SJCRH30 (cell line): Measurements from ENCODE around the gene CTSE. TPM values are rescaled to one million over a fixed set of nuclear protein-coding genes. Genes with fewer than 3 reads are reported as not detected.
A peak's percentile ranks its signal among the peaks of the same experiment; 100 is the strongest.

Experiments used
- DNase-seq, 2 experiments: peaks; one replicate each; pipeline ENCODE4 v3.0.0-alpha.2; 2015 to 2020
- H3K27ac ChIP-seq: fragments of 250-450 bp; sonication (Bioruptor Pico); 2 replicates; pipeline ENCODE4 v1.5.1; 2020; ENCODE audit warnings: mild to moderate bottlenecking, moderate library complexity
- H3K27me3 ChIP-seq: fragments of 250-450 bp; sonication (Bioruptor Pico); 2 replicates; pipeline ENCODE4 v1.5.1; 2020; ENCODE audit warnings: mild to moderate bottlenecking, moderate library complexity
- H3K36me3 ChIP-seq: fragments of 250-450 bp; sonication (Bioruptor Pico); 2 replicates; pipeline ENCODE4 v1.5.1; 2020; ENCODE audit warnings: mild to moderate bottlenecking, moderate library complexity
- H3K4me1 ChIP-seq: fragments of 250-450 bp; sonication (Bioruptor Pico); 2 replicates; pipeline ENCODE4 v1.5.1; 2020; ENCODE audit warnings: mild to moderate bottlenecking, moderate library complexity
- H3K4me3 ChIP-seq: fragments of 250-450 bp; sonication (Bioruptor Pico); 2 replicates; pipeline ENCODE4 v1.5.1; 2020; ENCODE audit warnings: mild to moderate bottlenecking, moderate library complexity
- H3K9me3 ChIP-seq: fragments of 250-450 bp; sonication (Bioruptor Pico); replicated peaks from 2 replicates; pipeline ENCODE4 v1.5.1; 2020; ENCODE audit warnings: mild to moderate bottlenecking, moderate library complexity
- total RNA-seq: library from RNA; depleted of rRNA; stranded (reverse); fragments of >200 nt; shearing (Covaris generic); gene quantifications from 2 replicates; pipeline ENCODE4 v1.2.3, GENCODE V29; 2014

The CTSE gene
- total RNA-seq, 1 experiment from 2014 or later: not detected

GRCh38 chr1:205980237-205980870 is 43.3 kb downstream of the CTSE start:
- no peak overlapping the region for H3K4me3 ChIP-seq
- H3K27me3 ChIP-seq: 0 out of 2 replicates have a peak, but pooled peaks cover 5% of the 10 kb centered on the region
- no peaks in the 10 kb centered on the region for H3K9me3 ChIP-seq
- H3K36me3 ChIP-seq: no peaks in the 10 kb centered on the region
- peak; percentile 63 to 70 for DNase-seq
- H3K4me1 ChIP-seq: peaks cover 18% of the 10 kb centered on the region
- H3K27ac ChIP-seq: peak overlapping the region; percentile 40

GRCh38 chr1:205979301-205979700 is 44.4 kb downstream of the CTSE start:
- no peak overlapping the region for H3K4me3 ChIP-seq
- peaks cover 18% of the 10 kb centered on the region for H3K4me1 ChIP-seq
- H3K9me3 ChIP-seq: no peaks in the 10 kb centered on the region
- no peak overlapping the region for H3K27ac ChIP-seq
- DNase-seq: no peak
- H3K27me3 ChIP-seq: no peaks in the 10 kb centered on the region
- H3K36me3 ChIP-seq: no peaks in the 10 kb centered on the region

GRCh38 chr1:205978676-205979075 is 45.0 kb downstream of the CTSE start:
- Histone ChIP-seq H3K4me1 (peaks cover 18% of the 10 kb centered on the region), H3K27me3 (no peaks in the 10 kb centered on the region), H3K27ac (no peak overlapping the region), H3K9me3 (no peaks in the 10 kb centered on the region), H3K36me3 (no peaks in the 10 kb centered on the region), H3K4me3 (no peak overlapping the region)
- no peak for DNase-seq

GRCh38 chr1:205977402-205978014 is 46.2 kb downstream of the CTSE start:
- H3K36me3 ChIP-seq: no peaks in the 10 kb centered on the region
- no peaks in the 10 kb centered on the region for H3K27me3 ChIP-seq
- H3K9me3 ChIP-seq: no peaks in the 10 kb centered on the region
- H3K4me1 ChIP-seq: peaks cover 18% of the 10 kb centered on the region
- H3K27ac ChIP-seq: no peak overlapping the region
- no peak overlapping the region for H3K4me3 ChIP-seq
- peak; percentile 81 to 93 for DNase-seq

- Histone ChIP-seq H3K36me3 (no peaks in the 10 kb centered on the region), H3K27me3 (no peaks in the 10 kb centered on the region), H3K4me3 (no peak overlapping the region), H3K4me1 (peaks cover 18% of the 10 kb centered on the region), H3K9me3 (no peaks in the 10 kb centered on the region), H3K27ac (no peak overlapping the region)
- peak; percentile 68 to 73 for DNase-seq
These were observed 46.8 kb downstream of the CTSE start for GRCh38 chr1:205976708-205977401.

GRCh38 chr1:205976036-205976435 is 47.7 kb downstream of the CTSE start:
- DNase-seq: no peak
- Histone ChIP-seq H3K9me3 (no peaks in the 10 kb centered on the region), H3K27me3 (no peaks in the 10 kb centered on the region), H3K36me3 (no peaks in the 10 kb centered on the region), H3K4me3 (no peak overlapping the region), H3K27ac (no peak overlapping the region), H3K4me1 (peaks cover 18% of the 10 kb centered on the region)

GRCh38 chr1:205975387-205975998 is 48.2 kb downstream of the CTSE start:
- H3K4me3 ChIP-seq: no peak overlapping the region
- no peak for DNase-seq
- no peaks in the 10 kb centered on the region for H3K36me3 ChIP-seq
- no peaks in the 10 kb centered on the region for H3K27me3 ChIP-seq
- peaks cover 18% of the 10 kb centered on the region for H3K4me1 ChIP-seq
- H3K27ac ChIP-seq: no peak overlapping the region
- no peaks in the 10 kb centered on the region for H3K9me3 ChIP-seq

- Histone ChIP-seq H3K4me3 (no peak overlapping the region), H3K27me3 (no peaks in the 10 kb centered on the region), H3K27ac (no peak overlapping the region), H3K36me3 (no peaks in the 10 kb centered on the region), H3K9me3 (no peaks in the 10 kb centered on the region), H3K4me1 (peaks cover 11% of the 10 kb centered on the region)
- no peak for DNase-seq
These were observed 49.0 kb downstream of the CTSE start for GRCh38 chr1:205974712-205975111.

GRCh38 chr1:205973377-205974232 is 50.1 kb downstream of the CTSE start:
- H3K27ac ChIP-seq: no peak overlapping the region
- no peaks in the 10 kb centered on the region for H3K9me3 ChIP-seq
- no peak for DNase-seq

GRCh38 chr1:205972491-205973168 is 51.1 kb downstream of the CTSE start:
- Histone ChIP-seq H3K27ac (no peak overlapping the region), H3K9me3 (no peaks in the 10 kb centered on the region), H3K27me3 (no peaks in the 10 kb centered on the region), H3K4me1 (peaks cover 9% of the 10 kb centered on the region), H3K36me3 (no peaks in the 10 kb centered on the region), H3K4me3 (no peak overlapping the region)
- no peak for DNase-seq

More at GRCh38 chr1:205973377-205974232, 50.1 kb downstream of the CTSE start:
- H3K36me3 ChIP-seq: no peaks in the 10 kb centered on the region
- peaks cover 9% of the 10 kb centered on the region for H3K4me1 ChIP-seq
- H3K27me3 ChIP-seq: no peaks in the 10 kb centered on the region
- no peak overlapping the region for H3K4me3 ChIP-seq

- DNase-seq: no peak
- H3K36me3 ChIP-seq: no peaks in the 10 kb centered on the region
- H3K4me3 ChIP-seq: no peak overlapping the region
- peaks cover 7% of the 10 kb centered on the region for H3K4me1 ChIP-seq
- H3K9me3 ChIP-seq: no peaks in the 10 kb centered on the region
- no peaks in the 10 kb centered on the region for H3K27me3 ChIP-seq
- no peak overlapping the region for H3K27ac ChIP-seq
These were observed 51.6 kb downstream of the CTSE start for GRCh38 chr1:205972081-205972480.

- Histone ChIP-seq H3K9me3 (no peaks in the 10 kb centered on the region), H3K4me1 (no peaks in the 10 kb centered on the region), H3K36me3 (no peaks in the 10 kb centered on the region), H3K27ac (no peak overlapping the region), H3K27me3 (no peaks in the 10 kb centered on the region), H3K4me3 (no peak overlapping the region)
- no peak for DNase-seq
These were observed 52.6 kb downstream of the CTSE start for GRCh38 chr1:205971082-205971481.

GRCh38 chr1:205970486-205970885 is 53.2 kb downstream of the CTSE start:
- Histone ChIP-seq H3K27me3 (no peaks in the 10 kb centered on the region), H3K9me3 (no peaks in the 10 kb centered on the region)
- DNase-seq: no peak

GRCh38 chr1:205969229-205969628 is 54.5 kb downstream of the CTSE start:
- Histone ChIP-seq H3K36me3 (no peaks in the 10 kb centered on the region), H3K4me1 (no peaks in the 10 kb centered on the region), H3K27ac (no peak overlapping the region), H3K27me3 (no peaks in the 10 kb centered on the region), H3K4me3 (no peak overlapping the region), H3K9me3 (no peaks in the 10 kb centered on the region)
- peak in 1 of 2 experiments; percentile 39 for DNase-seq

More at GRCh38 chr1:205970486-205970885, 53.2 kb downstream of the CTSE start:
- H3K4me3 ChIP-seq: no peak overlapping the region
- H3K27ac ChIP-seq: no peak overlapping the region
- H3K36me3 ChIP-seq: no peaks in the 10 kb centered on the region
- H3K4me1 ChIP-seq: no peaks in the 10 kb centered on the region
